Measurements from ENCODE around the gene IDH1. TPM values are rescaled to one million over a fixed set of nuclear protein-coding genes. Genes with fewer than 3 reads are reported as not detected.

The IDH1 gene
- total and polyA plus RNA-seq, 2 donors from 2014 or later, result 53.1 to 95.7 TPM

DNA sequence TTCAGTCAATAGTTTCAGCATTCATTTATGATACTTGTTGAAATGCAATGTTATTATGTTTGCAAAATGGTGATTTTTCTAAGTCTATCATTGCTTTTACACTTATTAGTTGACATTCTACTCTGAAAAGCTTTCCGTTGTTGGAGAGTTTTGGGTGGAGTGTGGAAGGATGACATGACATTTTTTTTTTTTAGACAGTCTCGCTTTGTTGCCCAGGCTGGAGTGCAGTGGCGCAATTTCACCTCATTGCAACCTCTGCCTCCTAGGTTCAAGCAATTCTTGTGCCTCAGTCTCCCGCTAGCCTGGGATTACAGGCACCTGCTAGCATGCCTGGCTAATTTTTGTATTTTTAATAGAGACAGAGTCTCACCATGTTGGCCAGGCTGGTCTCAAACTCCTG, 41.0 kb upstream of the IDH1 start:
- intact Hi-C loops (cut with DNase I), result no loop called here
- no peak for DNase-seq
- no peak overlapping the region for H3K9ac ChIP-seq (ENCODE audit: low read length in 3 of 3)
- H3K4me1 ChIP-seq (ENCODE audit: control insufficient read depth in 2 of 3, insufficient read depth in 2 of 3, low read depth in 1 of 3, low read length in 3 of 3), result no peaks in the 10 kb centered on the region
- H3K4me3 ChIP-seq (ENCODE audit: low read length in 3 of 3), result no peak overlapping the region
- no peak for FAIRE-seq
- no peak overlapping the region for H3K27ac ChIP-seq (ENCODE audit: low read depth in 2 of 2, low read length in 2 of 2)
- peaks cover 6 to 13% (median 9%) of the 10 kb centered on the region in 3 donors for H3K36me3 ChIP-seq (ENCODE audit: control insufficient read depth in 2 of 3, insufficient read depth in 3 of 3, low read length in 3 of 3)
- H3K27me3 ChIP-seq (ENCODE audit: control insufficient read depth, insufficient read depth, low read length), result no peaks in the 10 kb centered on the region
- TF ChIP-seq CTCF (IDR thresholded peaks at IDR 0.05; ENCODE audit: borderline replicate concordance, extremely low read depth, insufficient read depth), result no peak
- H3K9me3 ChIP-seq (ENCODE audit: control insufficient read depth in 2 of 3, insufficient read depth in 1 of 3, low read length in 3 of 3), result peaks cover 0 to under 1% (median 0%) of the 10 kb centered on the region in 3 donors

DNA sequence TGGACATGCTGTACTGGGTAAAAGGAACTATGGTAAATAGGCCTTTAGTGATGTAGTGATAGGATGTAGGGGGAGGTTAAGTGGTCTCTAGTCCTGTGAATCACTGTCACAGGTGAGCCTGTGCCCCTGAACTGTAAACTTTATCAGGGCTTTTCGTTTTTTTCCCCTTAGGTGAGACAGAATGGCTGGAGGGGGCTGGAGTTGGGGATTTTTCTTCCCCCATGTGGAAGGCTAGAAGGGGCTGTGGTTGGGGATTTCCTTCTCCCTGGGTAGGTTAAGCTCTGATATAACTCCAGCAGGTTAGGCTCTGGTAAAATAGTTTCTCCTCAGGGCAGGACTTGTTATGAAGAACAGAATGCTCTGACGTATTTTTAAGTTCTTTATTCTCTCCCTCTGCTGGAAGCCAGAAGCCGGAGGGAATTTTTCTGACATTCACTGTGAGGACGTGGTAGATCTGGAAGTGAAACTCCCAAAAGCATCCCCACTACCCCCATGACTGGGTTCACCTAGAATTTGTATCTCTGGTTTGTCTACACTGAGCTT, 39.7 kb upstream of the IDH1 start:
- FAIRE-seq, result no peak
- DNase-seq, result no peak
- no peak for TF ChIP-seq CTCF (IDR thresholded peaks at IDR 0.05; ENCODE audit: borderline replicate concordance, extremely low read depth, insufficient read depth)
- no peaks in the 10 kb centered on the region for H3K27me3 ChIP-seq (ENCODE audit: control insufficient read depth, insufficient read depth, low read length)
- H3K9ac ChIP-seq (ENCODE audit: low read length in 3 of 3), result no peak overlapping the region
- no peak overlapping the region for H3K27ac ChIP-seq (ENCODE audit: low read depth in 2 of 2, low read length in 2 of 2)
- peaks cover 6 to 21% (median 14%) of the 10 kb centered on the region in 3 donors for H3K36me3 ChIP-seq (ENCODE audit: control insufficient read depth in 2 of 3, insufficient read depth in 3 of 3, low read length in 3 of 3)
- intact Hi-C loops (cut with DNase I), result no loop called here
- H3K9me3 ChIP-seq (ENCODE audit: control insufficient read depth in 2 of 3, insufficient read depth in 1 of 3, low read length in 3 of 3), result peaks cover 0 to 8% (median 0%) of the 10 kb centered on the region in 3 donors
- no peak overlapping the region for H3K4me3 ChIP-seq (ENCODE audit: low read length in 3 of 3)
- no peaks in the 10 kb centered on the region for H3K4me1 ChIP-seq (ENCODE audit: control insufficient read depth in 2 of 3, insufficient read depth in 2 of 3, low read depth in 1 of 3, low read length in 3 of 3)

- FAIRE-seq, result no peak
- Histone ChIP-seq H3K27ac (ENCODE audit: low read depth in 2 of 2, low read length in 2 of 2) (no peak overlapping the region), H3K9ac (ENCODE audit: low read length in 3 of 3) (no peak overlapping the region), H3K4me3 (ENCODE audit: low read length in 3 of 3) (no peak overlapping the region), H3K36me3 (ENCODE audit: control insufficient read depth in 2 of 3, insufficient read depth in 3 of 3, low read length in 3 of 3) (peaks cover 4 to 27% (median 23%) of the 10 kb centered on the region in 3 donors), H3K9me3 (ENCODE audit: control insufficient read depth in 2 of 3, insufficient read depth in 1 of 3, low read length in 3 of 3) (peaks cover 0 to 8% (median 0%) of the 10 kb centered on the region in 3 donors), H3K27me3 (ENCODE audit: control insufficient read depth, insufficient read depth, low read length) (no peaks in the 10 kb centered on the region), H3K4me1 (ENCODE audit: control insufficient read depth in 2 of 3, insufficient read depth in 2 of 3, low read depth in 1 of 3, low read length in 3 of 3) (no peaks in the 10 kb centered on the region)
- intact Hi-C loops (cut with DNase I), result no loop called here
- DNase-seq, result no peak
- no peak for TF ChIP-seq CTCF (IDR thresholded peaks at IDR 0.05; ENCODE audit: borderline replicate concordance, extremely low read depth, insufficient read depth)
Observed at GRCh38 chr2:208285853-208286252, 31.0 kb upstream of the IDH1 start.

DNA sequence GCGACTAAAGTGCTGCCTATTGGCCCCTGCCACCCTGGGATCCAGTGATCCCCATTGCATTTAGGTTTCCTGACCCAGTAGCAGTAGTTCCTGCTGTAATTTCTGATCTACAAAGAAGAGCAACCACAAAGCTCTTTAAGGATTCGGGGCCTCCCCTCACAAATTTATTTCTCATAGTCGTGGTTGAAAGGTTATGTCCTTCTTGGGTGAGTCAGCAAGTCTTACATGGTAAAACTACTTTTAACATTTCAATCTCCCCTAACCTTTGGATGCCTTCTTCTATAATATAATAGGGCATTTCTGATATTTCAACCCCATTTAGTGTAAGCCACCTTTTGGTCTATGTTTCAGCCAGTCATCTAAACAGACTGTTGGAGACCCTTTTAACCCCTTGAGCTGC, 26.1 kb upstream of the IDH1 start:
- Histone ChIP-seq H3K4me1 (ENCODE audit: control insufficient read depth in 2 of 3, insufficient read depth in 2 of 3, low read depth in 1 of 3, low read length in 3 of 3) (no peaks in the 10 kb centered on the region), H3K4me3 (ENCODE audit: low read length in 3 of 3) (no peak overlapping the region), H3K27ac (ENCODE audit: low read depth in 2 of 2, low read length in 2 of 2) (no peak overlapping the region), H3K36me3 (ENCODE audit: control insufficient read depth in 2 of 3, insufficient read depth in 3 of 3, low read length in 3 of 3) (peaks cover 8 to 43% (median 29%) of the 10 kb centered on the region in 3 donors), H3K27me3 (ENCODE audit: control insufficient read depth, insufficient read depth, low read length) (no peaks in the 10 kb centered on the region), H3K9ac (ENCODE audit: low read length in 3 of 3) (no peak overlapping the region), H3K9me3 (ENCODE audit: control insufficient read depth in 2 of 3, insufficient read depth in 1 of 3, low read length in 3 of 3) (no peaks in the 10 kb centered on the region)
- intact Hi-C loops (cut with DNase I), result no loop called here
- DNase-seq, result no peak
- FAIRE-seq, result no peak
- TF ChIP-seq CTCF (IDR thresholded peaks at IDR 0.05; ENCODE audit: borderline replicate concordance, extremely low read depth, insufficient read depth), result no peak

All from kidney (tissue), 14 donors.